ENCODE data around the gene NAT9.

NAT9 gene

GRCh38 chr17:74729368-74729767 lies 46.8 kb downstream of the NAT9 start:
- no peak for TF ChIP-seq CTCF (conservative IDR thresholded peaks at IDR 0.05; ENCODE audit: low read depth, low read length)

GRCh38 chr17:74728702-74729075 lies 47.5 kb downstream of the NAT9 start:
- H3K4me3 ChIP-seq (ENCODE audit: low read length) = no peak overlapping the region
- no peak for DNase-seq (ENCODE audit: low read depth)
- TF ChIP-seq CTCF (conservative IDR thresholded peaks at IDR 0.05; ENCODE audit: low read depth, low read length) = no peak

More at GRCh38 chr17:74729368-74729767, 46.8 kb downstream of the NAT9 start:
- no peak for DNase-seq (ENCODE audit: low read depth)
- H3K4me3 ChIP-seq (ENCODE audit: low read length) = no peak overlapping the region

GRCh38 chr17:74728033-74728701 lies 48.0 kb downstream of the NAT9 start:
- H3K4me3 ChIP-seq (ENCODE audit: low read length) = no peak overlapping the region
- no peak for DNase-seq (ENCODE audit: low read depth)
- no peak for TF ChIP-seq CTCF (conservative IDR thresholded peaks at IDR 0.05; ENCODE audit: low read depth, low read length)

- no peak for TF ChIP-seq CTCF (conservative IDR thresholded peaks at IDR 0.05; ENCODE audit: low read depth, low read length)
- DNase-seq (ENCODE audit: low read depth) = no peak
- H3K4me3 ChIP-seq (ENCODE audit: low read length) = no peak overlapping the region
These were observed 51.0 kb downstream of the NAT9 start for GRCh38 chr17:74725111-74725510.

DNA sequence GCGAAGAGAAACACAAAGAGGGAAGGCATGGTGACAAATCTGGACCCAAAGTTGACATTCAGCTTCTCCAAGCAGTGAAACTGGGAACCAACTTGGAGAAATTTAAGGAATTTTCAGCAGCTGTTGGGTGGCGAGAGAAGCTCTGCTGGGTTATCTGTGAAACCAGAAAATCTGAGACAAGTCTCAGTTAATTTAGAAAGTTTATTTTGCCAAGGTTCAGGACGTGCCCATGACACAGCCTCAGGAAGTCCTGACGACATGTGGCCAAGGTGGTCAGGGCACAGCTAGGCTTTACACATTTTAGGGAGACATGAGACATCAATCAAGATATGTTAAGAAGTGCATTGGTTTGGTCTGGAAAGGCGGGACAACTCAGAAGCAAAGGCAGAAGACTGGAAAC lies 52.3 kb downstream of the NAT9 start:
- TF ChIP-seq CTCF (conservative IDR thresholded peaks at IDR 0.05; ENCODE audit: low read depth, low read length) = no peak
- H3K4me3 ChIP-seq (ENCODE audit: low read length) = no peak overlapping the region
- DNase-seq (ENCODE audit: low read depth) = no peak

DNA sequence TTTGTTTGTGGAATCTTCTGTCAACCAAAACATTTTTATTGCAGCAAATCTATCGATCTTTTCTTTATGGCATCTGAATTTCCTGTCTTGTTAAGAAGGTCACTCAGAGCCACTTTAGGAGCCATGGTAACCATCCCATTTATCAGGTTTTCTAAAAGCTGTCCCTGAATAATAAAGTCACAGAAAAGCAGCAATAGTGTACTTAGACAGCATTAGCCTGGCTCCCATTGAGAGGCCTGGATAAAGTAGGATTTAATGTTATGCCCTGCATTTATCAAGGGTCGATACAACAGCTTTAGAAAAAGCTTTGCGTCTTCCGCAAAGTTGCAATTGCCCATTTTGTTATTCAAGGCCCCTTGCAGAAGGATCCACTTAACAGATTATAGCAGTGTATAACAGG lies 53.4 kb downstream of the NAT9 start:
- DNase-seq (ENCODE audit: low read depth) = no peak
- no peak for TF ChIP-seq CTCF (conservative IDR thresholded peaks at IDR 0.05; ENCODE audit: low read depth, low read length)
- H3K4me3 ChIP-seq (ENCODE audit: low read length) = no peak overlapping the region
